SK-N-SH treated with all-trans-retinoic acid at 6 μM for 48 hours (cell line): ENCODE measurements around the gene TOP3A.

Experiments
- OSR1 ChIP-seq: fragments of 250-450 bp; sonication (Bioruptor Pico); IDR thresholded peaks from 2 replicates; pipeline ENCODE4 v1.8.0; 2022; ENCODE audit warnings: moderate library complexity, mild to moderate bottlenecking, inconsistent platforms
- ZFP3 ChIP-seq: fragments of 250-450 bp; sonication (Bioruptor Pico); IDR thresholded peaks from 2 replicates; pipeline ENCODE4 v1.5.0; 2020; ENCODE audit warnings: mild to moderate bottlenecking, moderate library complexity

DNA sequence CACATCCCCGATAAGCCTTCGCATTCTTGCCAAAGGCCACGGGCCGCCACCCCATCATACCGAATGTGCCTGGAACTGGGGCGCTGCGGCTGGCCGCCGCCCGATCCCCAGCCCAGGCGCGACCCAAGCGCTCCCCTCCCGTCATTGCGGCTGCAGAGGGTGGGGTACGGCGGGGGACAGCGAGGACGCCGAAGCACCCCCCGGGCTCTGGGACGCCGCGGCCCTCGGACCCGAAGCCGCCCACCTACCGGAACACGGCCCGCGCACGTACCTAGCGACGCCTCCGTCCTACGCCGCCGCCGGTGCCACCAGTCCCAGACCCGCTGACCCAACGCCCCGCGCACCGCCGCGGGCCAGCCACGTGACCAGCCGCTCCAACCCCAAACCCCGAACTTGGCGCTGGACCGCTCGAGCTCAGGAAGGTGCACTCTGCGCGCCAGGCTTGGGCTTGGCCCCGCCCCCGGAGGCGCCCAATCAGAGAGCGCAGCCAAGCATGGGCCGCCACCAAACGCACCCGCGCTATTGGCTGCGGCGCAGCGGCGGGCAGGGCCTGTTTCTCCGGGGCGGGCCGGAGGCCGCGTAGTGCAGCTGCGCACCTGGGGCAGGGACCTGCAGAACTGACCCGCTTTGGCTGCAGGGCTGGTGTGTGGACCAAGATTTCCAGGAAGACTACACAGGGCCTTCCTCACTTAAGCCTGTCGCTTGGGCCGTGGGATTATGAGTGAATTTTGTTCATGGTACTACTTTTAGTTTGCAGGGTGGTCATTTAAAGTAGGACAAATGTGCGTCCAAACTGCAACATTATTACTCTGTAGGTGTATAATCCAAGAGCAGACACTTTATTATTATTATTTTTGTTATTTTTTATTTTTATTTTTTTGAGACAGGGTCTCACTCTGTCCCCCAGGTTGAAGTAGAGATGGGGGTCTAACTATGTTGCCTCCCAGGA, 48.6 kb upstream of the TOP3A start, which contains the start of gene SHMT1:
- TF ChIP-seq ZFP3 (no peak), OSR1 (CRISPR knock-in tag) (no peak)
